ENCODE data around the gene HCRTR1. TPM values are rescaled to one million over a fixed set of nuclear protein-coding genes. Genes with fewer than 3 reads are reported as not detected.

The HCRTR1 gene
- total RNA-seq, 1 donor from 2014 or later = not detected

- Mint-ChIP-seq H3K4me3 (no peak overlapping the region), H3K4me1 (peaks cover 4% of the 10 kb centered on the region), H3K9me3 (no peaks in the 10 kb centered on the region), H3K36me3 (ENCODE audit: low read depth) (no peaks in the 10 kb centered on the region), H3K27me3 (ENCODE audit: low read depth) (no peaks in the 10 kb centered on the region), H3K27ac (ENCODE audit: unreplicated experiment) (peak overlapping the region; percentile 88)
- TF ChIP-seq, protein P1, sequence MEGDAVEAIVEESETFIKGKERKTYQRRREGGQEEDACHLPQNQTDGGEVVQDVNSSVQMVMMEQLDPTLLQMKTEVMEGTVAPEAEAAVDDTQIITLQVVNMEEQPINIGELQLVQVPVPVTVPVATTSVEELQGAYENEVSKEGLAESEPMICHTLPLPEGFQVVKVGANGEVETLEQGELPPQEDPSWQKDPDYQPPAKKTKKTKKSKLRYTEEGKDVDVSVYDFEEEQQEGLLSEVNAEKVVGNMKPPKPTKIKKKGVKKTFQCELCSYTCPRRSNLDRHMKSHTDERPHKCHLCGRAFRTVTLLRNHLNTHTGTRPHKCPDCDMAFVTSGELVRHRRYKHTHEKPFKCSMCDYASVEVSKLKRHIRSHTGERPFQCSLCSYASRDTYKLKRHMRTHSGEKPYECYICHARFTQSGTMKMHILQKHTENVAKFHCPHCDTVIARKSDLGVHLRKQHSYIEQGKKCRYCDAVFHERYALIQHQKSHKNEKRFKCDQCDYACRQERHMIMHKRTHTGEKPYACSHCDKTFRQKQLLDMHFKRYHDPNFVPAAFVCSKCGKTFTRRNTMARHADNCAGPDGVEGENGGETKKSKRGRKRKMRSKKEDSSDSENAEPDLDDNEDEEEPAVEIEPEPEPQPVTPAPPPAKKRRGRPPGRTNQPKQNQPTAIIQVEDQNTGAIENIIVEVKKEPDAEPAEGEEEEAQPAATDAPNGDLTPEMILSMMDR (conservative IDR thresholded peaks at IDR 0.05) = no peak
- no peak for DNase-seq (ENCODE audit: low read depth, low spot score)
Measured at GRCh38 chr1:31632649-31633048, 15.2 kb downstream of the HCRTR1 start.

GRCh38 chr1:31633117-31633516 is 15.6 kb downstream of the HCRTR1 start:
- no peak overlapping the region for H3K4me3 Mint-ChIP-seq
- H3K36me3 Mint-ChIP-seq (ENCODE audit: low read depth) = no peaks in the 10 kb centered on the region
- H3K9me3 Mint-ChIP-seq = no peaks in the 10 kb centered on the region
- H3K4me1 Mint-ChIP-seq = peaks cover under 1% of the 10 kb centered on the region
- TF ChIP-seq, protein P1 (conservative IDR thresholded peaks at IDR 0.05) = peak; percentile 50
- peak overlapping the region; percentile 88 for H3K27ac Mint-ChIP-seq (ENCODE audit: unreplicated experiment)
- no peaks in the 10 kb centered on the region for H3K27me3 Mint-ChIP-seq (ENCODE audit: low read depth)
- no peak for DNase-seq (ENCODE audit: low read depth, low spot score)

DNA sequence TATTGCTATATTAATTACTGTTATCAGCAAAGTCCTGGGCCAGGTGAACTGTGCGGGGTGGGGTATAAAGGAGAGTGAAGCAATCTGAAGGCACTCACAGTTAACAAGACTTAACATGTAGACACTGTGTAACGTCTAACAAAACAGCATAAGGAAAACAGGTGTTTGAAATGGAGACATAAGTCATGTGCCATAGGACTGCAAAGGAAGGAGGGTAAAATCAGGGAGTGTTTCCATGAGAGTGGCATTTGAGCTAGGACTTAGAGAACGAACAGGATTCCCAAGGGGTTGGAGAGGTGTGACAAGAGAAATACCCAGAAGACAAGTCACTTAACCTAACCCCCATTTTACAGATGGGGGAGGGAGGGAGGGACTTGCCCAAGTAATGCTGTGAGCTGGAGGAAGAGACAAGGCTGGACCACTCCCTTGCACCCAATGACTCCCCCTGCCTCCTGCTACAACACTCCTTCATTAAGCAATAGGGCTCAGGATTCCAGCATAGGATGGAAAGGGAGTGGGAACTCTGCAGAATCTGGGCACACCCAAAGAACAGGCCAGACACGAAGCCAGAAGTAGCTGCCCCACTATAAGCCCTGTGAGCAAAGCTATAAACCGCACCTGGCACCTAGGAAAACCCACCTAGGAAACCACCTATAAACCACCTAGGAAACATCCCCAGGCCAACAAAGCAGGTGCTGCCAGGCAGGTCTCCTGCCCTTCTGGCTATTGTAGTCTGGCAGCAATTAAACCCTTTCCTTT is 20.6 kb downstream of the HCRTR1 start:
- no peak for DNase-seq (ENCODE audit: low read depth, low spot score)
- no peaks in the 10 kb centered on the region for H3K27me3 Mint-ChIP-seq (ENCODE audit: low read depth)
- no peaks in the 10 kb centered on the region for H3K36me3 Mint-ChIP-seq (ENCODE audit: low read depth)
- H3K27ac Mint-ChIP-seq (ENCODE audit: unreplicated experiment) = no peak overlapping the region
- no peak overlapping the region for H3K4me3 Mint-ChIP-seq
- H3K4me1 Mint-ChIP-seq = no peaks in the 10 kb centered on the region
- TF ChIP-seq, protein P1 (conservative IDR thresholded peaks at IDR 0.05) = no peak
- no peaks in the 10 kb centered on the region for H3K9me3 Mint-ChIP-seq

DNA sequence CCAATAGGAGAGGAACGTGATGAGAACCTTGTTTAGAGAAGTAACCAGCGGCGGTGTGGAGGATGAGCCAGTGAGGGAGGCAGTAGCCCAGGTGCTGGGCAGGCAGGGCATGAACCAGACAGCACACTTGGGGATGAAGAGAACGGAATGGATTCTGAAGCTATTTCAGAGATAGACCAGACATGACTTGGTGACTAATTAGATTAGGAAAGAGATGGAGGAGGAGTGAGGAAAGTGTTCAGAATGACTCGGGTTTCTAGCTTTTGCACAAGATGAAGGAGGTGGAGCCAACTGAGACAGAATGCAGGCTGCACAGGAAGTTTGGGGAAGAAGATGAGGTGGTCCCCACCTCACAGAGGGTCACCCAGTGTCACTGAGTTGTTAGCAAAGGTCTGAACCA is 22.1 kb downstream of the HCRTR1 start:
- Mint-ChIP-seq H3K4me3 (no peak overlapping the region), H3K4me1 (peaks cover 6% of the 10 kb centered on the region), H3K9me3 (no peaks in the 10 kb centered on the region), H3K27ac (ENCODE audit: unreplicated experiment) (no peak overlapping the region), H3K27me3 (ENCODE audit: low read depth) (no peaks in the 10 kb centered on the region), H3K36me3 (ENCODE audit: low read depth) (no peaks in the 10 kb centered on the region)
- DNase-seq (ENCODE audit: low read depth, low spot score) = no peak
- TF ChIP-seq, protein P1 (conservative IDR thresholded peaks at IDR 0.05) = no peak

GRCh38 chr1:31640179-31640578 is 22.7 kb downstream of the HCRTR1 start:
- no peak overlapping the region for H3K27ac Mint-ChIP-seq (ENCODE audit: unreplicated experiment)
- TF ChIP-seq, protein P1 (conservative IDR thresholded peaks at IDR 0.05) = no peak

More at GRCh38 chr1:31640179-31640578, 22.7 kb downstream of the HCRTR1 start:
- Mint-ChIP-seq H3K36me3 (ENCODE audit: low read depth) (no peaks in the 10 kb centered on the region), H3K9me3 (no peaks in the 10 kb centered on the region), H3K4me1 (peaks cover 12% of the 10 kb centered on the region), H3K27me3 (ENCODE audit: low read depth) (no peaks in the 10 kb centered on the region), H3K4me3 (no peak overlapping the region)
- DNase-seq (ENCODE audit: low read depth, low spot score) = no peak

Measured in neural crest cell (in vitro differentiated cells).